Pulmonary artery endothelial cell (primary cell): ENCODE results near the gene SLC25A33. TPM values are rescaled to one million over a fixed set of nuclear protein-coding genes. Genes with fewer than 3 reads are reported as not detected.

Experiments
- DNase-seq: peaks from one replicate; pipeline ENCODE4 v3.0.0-alpha.2; 2011; ENCODE audit warnings: low read depth, low spot score
- total RNA-seq: library from RNA; depleted of rRNA; stranded (reverse); fragments of >200 nt; gene quantifications from 2 replicates; pipeline ENCODE4 v1.2.3, GENCODE V29; 2014

Gene SLC25A33
- total RNA-seq, 1 donor from 2014 or later, result 6.8 TPM

DNA sequence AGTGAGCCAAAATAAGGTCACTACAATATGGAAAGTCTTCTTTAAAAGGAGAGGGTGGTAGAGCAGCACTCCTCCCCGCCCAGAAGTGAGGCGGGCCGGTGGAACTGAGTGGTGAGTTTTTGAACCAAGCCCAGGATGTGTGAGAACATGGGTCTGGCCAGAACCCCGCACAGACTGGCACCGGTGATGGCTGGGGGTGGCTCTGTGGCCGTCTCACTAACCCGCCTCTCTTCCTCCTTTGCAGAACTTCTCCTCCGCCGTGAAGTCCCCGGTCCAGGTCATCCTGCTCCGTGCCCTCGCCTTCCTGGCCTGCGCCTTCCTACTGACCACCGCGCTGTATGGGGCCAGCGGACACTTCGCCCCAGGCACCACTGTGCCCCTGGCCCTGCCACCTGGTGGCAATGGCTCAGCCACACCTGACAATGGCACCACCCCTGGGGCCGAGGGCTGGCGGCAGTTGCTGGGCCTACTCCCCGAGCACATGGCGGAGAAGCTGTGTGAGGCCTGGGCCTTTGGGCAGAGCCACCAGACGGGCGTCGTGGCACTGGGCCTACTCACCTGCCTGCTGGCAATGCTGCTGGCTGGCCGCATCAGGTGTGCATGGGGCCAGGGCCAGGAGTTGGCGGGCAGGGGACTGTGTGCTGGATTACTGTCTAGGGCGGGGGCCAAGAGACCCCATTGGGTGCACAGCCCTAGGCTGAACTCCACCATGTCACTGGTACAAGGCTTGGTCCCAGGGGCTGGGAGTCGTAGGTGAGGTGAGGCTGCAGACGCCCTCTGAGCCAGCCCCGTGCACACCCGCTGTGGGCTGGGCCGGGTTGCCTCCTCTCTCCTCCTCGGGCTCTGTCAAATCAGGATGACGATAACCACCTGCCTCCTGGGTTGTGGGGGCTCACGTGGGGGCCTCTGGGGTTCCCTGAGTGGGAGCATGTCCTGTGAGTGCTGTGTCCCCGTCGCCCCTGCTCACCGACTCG, 61.9 kb downstream of the SLC25A33 start:
- no peak for DNase-seq

DNA sequence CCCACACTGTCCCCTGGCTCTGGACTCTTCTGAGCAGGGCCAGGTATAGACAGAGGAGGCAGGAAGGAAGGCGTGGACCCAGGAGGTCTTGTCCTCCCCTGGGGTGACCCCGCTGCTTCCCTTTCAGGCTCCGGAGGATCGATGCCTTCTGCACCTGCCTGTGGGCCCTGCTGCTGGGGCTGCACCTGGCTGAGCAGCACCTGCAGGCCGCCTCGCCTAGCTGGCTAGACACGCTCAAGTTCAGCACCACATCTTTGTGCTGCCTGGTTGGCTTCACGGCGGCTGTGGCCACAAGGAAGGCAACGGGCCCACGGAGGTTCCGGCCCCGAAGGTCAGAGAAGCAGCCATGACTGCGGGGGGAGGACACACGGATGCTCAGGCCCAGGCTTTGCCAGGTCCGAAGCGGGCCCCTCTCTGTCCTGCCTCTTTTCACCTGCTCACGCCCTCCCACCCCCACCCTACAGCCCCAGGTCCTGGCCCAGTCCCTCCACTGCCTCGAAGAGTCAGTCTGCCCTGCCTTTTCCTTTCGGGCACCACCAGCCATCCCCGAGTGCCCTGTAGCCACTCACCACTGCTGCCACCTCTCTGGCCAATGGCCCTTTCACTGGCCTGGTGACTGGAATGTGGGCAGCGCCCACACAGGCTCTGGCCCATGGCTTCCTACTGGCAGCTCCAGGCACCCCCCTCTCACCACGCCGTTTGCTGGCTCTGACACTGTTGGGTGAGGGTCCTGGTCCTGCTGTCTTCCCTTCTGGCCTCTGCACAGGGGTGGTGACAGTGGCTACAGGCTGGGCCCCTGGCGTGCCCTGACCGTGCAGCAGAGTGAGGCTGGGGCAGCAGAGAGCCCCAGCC, 62.9 kb downstream of the SLC25A33 start:
- no peak for DNase-seq

- no peak for DNase-seq
These were observed 63.5 kb downstream of the SLC25A33 start for GRCh38 chr1:9602794-9603167.

- no peak for DNase-seq
These were observed 64.0 kb downstream of the SLC25A33 start for GRCh38 chr1:9603307-9603706.

- DNase-seq, result no peak
These were observed 64.8 kb downstream of the SLC25A33 start for GRCh38 chr1:9603766-9604753.

- DNase-seq, result no peak
These were observed 65.6 kb downstream of the SLC25A33 start for GRCh38 chr1:9604836-9605235.

GRCh38 chr1:9605946-9606455, 66.7 kb downstream of the SLC25A33 start:
- DNase-seq, result no peak

DNA sequence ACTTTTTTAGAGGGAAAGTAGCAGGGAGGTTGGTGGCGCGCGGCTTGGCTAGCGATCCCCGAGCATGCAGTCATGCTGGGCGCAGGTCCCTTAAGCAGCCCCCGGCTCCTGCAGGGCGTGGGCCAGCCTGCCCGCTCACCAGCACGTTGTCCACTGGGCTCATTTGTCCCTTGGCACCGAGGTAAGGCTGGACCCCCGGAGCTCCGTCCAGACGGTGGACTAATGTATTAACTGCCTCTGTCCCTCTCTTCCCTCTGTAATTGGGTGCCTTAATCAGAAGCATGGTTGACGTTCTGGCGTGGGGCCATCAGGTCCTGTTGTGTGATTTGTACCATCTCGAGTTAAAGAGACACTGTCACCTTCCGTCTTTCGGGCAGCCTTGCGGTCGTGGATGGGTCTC, 67.2 kb downstream of the SLC25A33 start:
- DNase-seq, result no peak

GRCh38 chr1:9606948-9607347, 67.7 kb downstream of the SLC25A33 start:
- no peak for DNase-seq

DNA sequence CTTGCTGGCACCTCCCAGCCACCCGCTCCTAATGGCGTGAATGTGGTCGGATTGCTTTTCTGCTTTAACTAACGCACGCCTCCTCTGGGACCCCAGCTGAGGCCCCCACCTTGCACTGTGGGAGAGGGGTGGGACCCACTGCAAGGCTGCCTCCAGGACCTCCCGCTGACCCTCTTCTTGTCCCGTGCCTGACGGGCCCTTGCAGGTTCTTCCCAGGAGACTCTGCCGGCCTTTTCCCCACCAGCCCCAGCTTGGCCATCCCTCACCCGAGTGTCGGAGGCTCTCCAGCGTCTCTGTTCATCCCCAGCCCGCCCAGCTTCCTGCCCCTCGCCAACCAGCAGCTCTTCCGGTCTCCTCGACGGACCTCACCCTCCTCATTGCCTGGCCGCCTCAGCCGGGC, 68.1 kb downstream of the SLC25A33 start:
- DNase-seq, result no peak

- no peak for DNase-seq
These were observed 70.7 kb downstream of the SLC25A33 start for GRCh38 chr1:9609998-9610397.

DNA sequence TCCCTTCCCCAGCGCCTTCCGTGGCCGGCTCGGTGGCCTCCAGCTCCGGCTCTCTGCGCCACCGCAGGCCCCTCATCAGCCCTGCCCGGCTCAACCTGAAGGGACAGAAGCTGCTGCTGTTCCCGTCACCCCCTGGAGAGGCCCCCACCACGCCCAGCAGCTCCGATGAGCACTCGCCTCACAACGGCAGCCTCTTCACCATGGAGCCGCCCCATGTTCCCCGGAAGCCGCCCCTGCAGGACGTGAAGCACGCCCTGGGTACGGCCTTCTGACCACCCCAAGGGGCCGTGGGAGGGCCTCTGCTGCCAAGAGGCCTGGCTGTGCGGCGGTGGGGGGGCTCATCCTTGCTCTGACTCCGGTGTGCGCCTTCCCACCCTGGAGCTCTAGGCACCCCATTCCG, 71.3 kb downstream of the SLC25A33 start:
- DNase-seq, result no peak

GRCh38 chr1:9611716-9612115, 72.5 kb downstream of the SLC25A33 start:
- no peak for DNase-seq

GRCh38 chr1:9612162-9612845, 73.0 kb downstream of the SLC25A33 start:
- DNase-seq, result no peak

DNA sequence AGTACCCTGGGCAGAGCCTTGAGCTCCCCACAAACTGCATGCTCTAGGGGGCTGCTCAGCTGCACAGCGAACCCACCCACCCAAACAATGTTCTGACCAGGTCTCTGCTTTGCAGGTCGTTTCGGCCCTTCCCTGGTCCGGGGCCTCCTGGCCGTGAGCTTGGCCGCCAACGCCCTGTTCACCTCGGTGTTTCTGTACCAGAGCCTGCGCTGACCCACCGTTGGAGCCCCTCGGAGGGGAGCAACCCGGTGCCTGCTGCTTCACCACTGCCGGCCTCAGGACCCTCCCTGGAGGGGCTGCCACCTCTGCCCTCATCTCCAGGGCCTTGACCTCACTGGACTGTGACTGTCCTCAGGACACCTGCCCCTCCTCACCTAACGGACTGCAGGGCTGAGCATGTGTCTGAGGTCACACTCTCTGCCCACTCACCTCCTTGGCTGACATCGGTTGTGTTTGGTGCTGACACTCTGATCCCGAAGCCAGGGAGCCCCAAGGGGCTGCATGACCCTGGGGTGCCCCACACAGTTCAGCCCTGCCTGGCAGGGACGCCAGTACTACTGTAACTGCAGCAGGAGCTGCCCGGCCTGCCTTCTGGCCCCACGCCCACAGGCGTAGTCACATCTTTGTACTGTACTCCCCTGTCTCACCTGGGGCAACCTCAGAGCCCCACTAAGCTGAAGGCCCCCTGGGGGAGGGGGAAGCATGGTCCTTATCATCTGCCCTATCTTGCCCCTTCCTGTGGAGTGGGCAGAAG, 73.8 kb downstream of the SLC25A33 start:
- DNase-seq, result no peak

- no peak for DNase-seq
These were observed 74.5 kb downstream of the SLC25A33 start for GRCh38 chr1:9613625-9614299.

DNA sequence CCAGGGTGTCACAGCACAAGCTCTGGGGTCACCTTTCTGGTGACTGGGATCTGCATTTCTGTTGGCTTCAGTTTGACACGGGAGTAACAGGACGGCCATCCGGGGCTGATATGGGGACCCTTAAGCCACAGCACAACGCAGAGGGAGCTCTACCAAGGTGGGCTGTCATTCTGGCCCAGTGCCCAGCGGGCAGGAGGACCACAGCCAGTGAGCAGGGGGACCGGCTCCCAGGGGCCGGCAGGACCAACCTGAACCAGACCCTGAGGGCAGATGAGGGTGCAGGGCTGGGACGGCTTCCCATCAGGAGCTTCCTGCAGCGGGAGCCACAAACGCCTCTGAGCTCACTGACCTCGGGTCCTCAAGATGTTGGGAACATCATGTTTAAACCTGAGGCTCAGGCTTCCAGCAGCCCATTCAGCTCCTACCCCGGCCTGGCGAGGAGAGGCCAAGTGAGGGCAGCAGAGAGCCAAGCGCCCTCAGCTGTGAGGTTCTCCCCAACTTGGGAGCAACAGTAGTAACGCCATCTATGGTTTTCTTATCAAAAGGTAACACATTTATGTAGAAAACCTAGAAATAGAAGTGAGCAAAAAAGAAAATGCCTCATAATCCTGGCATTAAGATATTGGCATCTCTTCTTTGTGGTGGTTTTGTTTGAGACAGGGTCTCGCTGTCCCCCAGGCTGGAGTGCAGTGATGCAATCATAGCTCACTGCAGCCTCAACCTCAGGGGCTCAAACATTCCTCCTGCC, 76.2 kb downstream of the SLC25A33 start:
- no peak for DNase-seq
